22Rv1 (cell line): Measurements from ENCODE around the gene CFAP119.

Experiments used
- CTCF ChIP-seq: fragments of 450-650 bp; IDR thresholded peaks from 2 replicates; pipeline ENCODE4 v1.5.1; 2017; ENCODE audit warnings: mild to moderate bottlenecking
- ZFX ChIP-seq: fragments of 450-650 bp; IDR thresholded peaks from 2 replicates; pipeline ENCODE4 v1.6.1; 2017; ENCODE audit warnings: antibody characterized with exemption, borderline replicate concordance

- TF ChIP-seq CTCF (no peak), ZFX (no peak)
Measured at GRCh38 chr16:30805056-30805369, 43.2 kb upstream of the CFAP119 start.
